ENCODE measurements around the gene HNRNPA0. TPM values are rescaled to one million over a fixed set of nuclear protein-coding genes. Genes with fewer than 3 reads are reported as not detected.

The HNRNPA0 gene
- total and polyA plus RNA-seq, 2 of the 8 experiments (the other 6 are each of a cell fraction or from before 2014, with no cell fraction given): 22.0 to 71.3 TPM

DNA sequence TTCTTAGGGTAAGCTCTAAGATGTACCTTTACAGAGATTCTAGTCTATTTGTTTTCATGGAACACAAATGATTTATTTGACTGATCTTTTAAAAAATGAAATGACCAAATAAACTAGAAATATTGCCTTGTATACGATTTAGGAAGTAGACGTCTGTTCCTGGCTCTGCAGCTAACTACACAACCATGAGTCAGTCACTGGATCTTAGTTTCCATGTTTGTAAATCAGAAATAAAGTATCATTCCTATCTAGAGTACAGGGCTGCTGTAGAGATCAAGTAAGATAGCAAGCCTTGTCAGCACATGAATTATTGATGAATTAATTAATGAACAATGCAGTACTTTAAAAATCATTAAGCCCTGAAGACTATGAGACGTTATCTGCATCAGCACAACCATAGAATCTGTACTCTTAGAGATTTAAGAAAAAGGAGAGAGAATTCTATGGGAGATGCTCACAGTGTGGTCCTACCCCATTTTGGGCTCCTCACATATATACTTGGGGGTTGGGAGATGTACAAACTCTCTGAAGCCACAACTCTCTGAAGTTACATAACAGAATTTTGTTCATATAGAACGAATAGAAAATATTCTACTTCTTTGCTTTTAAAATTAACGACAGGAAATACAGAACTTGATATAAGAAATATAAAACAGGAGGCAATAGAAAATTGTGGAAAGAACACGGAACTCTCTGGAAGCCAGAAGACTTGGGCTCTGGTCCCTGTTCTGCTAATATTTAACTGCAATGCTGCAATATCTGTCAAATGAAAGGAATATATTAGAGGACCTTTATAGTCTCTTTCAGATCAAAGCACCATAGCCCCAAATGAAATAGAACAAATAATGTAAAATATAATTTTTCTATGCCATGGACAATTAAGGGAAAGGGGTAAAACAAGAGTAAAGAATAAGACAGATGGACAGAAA, 48.4 kb upstream of the HNRNPA0 start:
- no peaks in the 10 kb centered on the region for H3K23me2 ChIP-seq (ENCODE audit: low read depth, low read length)
- H4K8ac ChIP-seq (ENCODE audit: extremely low read depth, insufficient read depth, low read length): no peak overlapping the region
- no peak overlapping the region for H2BK120ac ChIP-seq (replicated peaks; ENCODE audit: low read depth, low read length)
- no peak overlapping the region for H2BK12ac ChIP-seq (ENCODE audit: low read depth, low read length)
- H3K4me2 ChIP-seq (ENCODE audit: insufficient read depth in 1 of 2, low read depth in 2 of 2, low read length in 2 of 2): no peak overlapping the region
- no peak overlapping the region for H4K91ac ChIP-seq (replicated peaks; ENCODE audit: insufficient read length, low read length)
- H2BK5ac ChIP-seq (ENCODE audit: low read depth, low read length): no peak overlapping the region
- H3K4ac ChIP-seq (replicated peaks; ENCODE audit: insufficient read length, low read depth, low read length): no peak overlapping the region
- ChIA-PET POLR2A (ENCODE audit: partially characterized antibody) (no interaction called here), CTCF (ENCODE audit: partially characterized antibody) (interaction anchor here (1.5 to 3.8 kb wide), 4 partner anchors 14 to 78 kb away, joined by 3 to 25 read pairs (median 8); no protein-coding TSS in a partner anchor)
- 80% methylated on average over 6 of the region's 6 CpGs; no CpG with 5 or more reads in 1 of the 2 experiments for WGBS, 2 experiments (ENCODE audit: extremely low coverage in 1 of 2, insufficient coverage in 1 of 2, insufficient read length in 1 of 2, insufficient replicate concordance in 2 of 2, low coverage in 1 of 2, low lambda C conversion rate in 2 of 2, missing lambda C conversion rate in 1 of 2)
- TF ChIP-seq RNF2 (IDR thresholded peaks at IDR 0.05; ENCODE audit: borderline replicate concordance, low read depth, low read length, missing control alignments, poor library complexity, severe bottlenecking) (no peak), JUN (IDR thresholded peaks at IDR 0.05; ENCODE audit: low read depth, low read length) (no peak), EP300 (IDR thresholded peaks at IDR 0.05; ENCODE audit: borderline replicate concordance in 1 of 2, low read depth in 2 of 2, low read length in 2 of 2) (no peak), SIRT6 (IDR thresholded peaks at IDR 0.05; ENCODE audit: low read length) (no peak), SIN3A (conservative IDR thresholded peaks at IDR 0.05 in 1 of 2, IDR thresholded peaks at IDR 0.05 in 1 of 2; ENCODE audit: low read depth in 1 of 2, low read length in 2 of 2) (no peak), EGR1 (IDR thresholded peaks at IDR 0.05; ENCODE audit: borderline replicate concordance, low read depth, low read length) (no peak), CHD1 (IDR thresholded peaks at IDR 0.05; ENCODE audit: low read depth, low read length) (no peak), RXRA (IDR thresholded peaks at IDR 0.05; ENCODE audit: insufficient read depth, low read depth, low read length) (no peak), FOSL1 (IDR thresholded peaks at IDR 0.05; ENCODE audit: insufficient read depth, low read depth, low read length) (no peak), SP1 (IDR thresholded peaks at IDR 0.05; ENCODE audit: low read depth, low read length) (no peak), SP4 (IDR thresholded peaks at IDR 0.05; ENCODE audit: low read length) (no peak)
- H3K27ac ChIP-seq (ENCODE audit: low read depth, low read length): no peak overlapping the region
- H3K14ac ChIP-seq (ENCODE audit: insufficient read length): no peak overlapping the region
- H2AFZ ChIP-seq (ENCODE audit: low read length): no peak overlapping the region
- H3K4me3 ChIP-seq (ENCODE audit: extremely low read depth in 1 of 4, insufficient read depth in 2 of 4, low read depth in 3 of 4, low read length in 4 of 4): no peak overlapping the region
- no peak overlapping the region for H3K18ac ChIP-seq (ENCODE audit: extremely low read depth, low read length)
- DNase-seq (ENCODE audit: low read depth in 1 of 2, low spot score in 2 of 2): no peak
- no peaks in the 10 kb centered on the region for H4K20me1 ChIP-seq (replicated peaks in 1 of 2; ENCODE audit: control insufficient read depth in 1 of 2, insufficient read depth in 2 of 2, low read length in 2 of 2)
- no peak overlapping the region for H3K9ac ChIP-seq (replicated peaks in 1 of 4; ENCODE audit: extremely low read depth in 1 of 4, low read depth in 3 of 4, low read length in 3 of 4)
- H2AK5ac ChIP-seq (ENCODE audit: low read depth, low read length): no peak overlapping the region
- FAIRE-seq: no peak
- no peaks in the 10 kb centered on the region for H3K36me3 ChIP-seq (ENCODE audit: control insufficient read depth in 2 of 4, insufficient read depth in 4 of 4, low read length in 3 of 4)
- no peak overlapping the region for H3K56ac ChIP-seq (replicated peaks; ENCODE audit: insufficient read length, low read depth, low read length)
- no peak overlapping the region for H4K5ac ChIP-seq (ENCODE audit: insufficient read length, low read depth, low read length)
- no peaks in the 10 kb centered on the region for H3K4me1 ChIP-seq (replicated peaks in 1 of 4; ENCODE audit: control insufficient read depth in 3 of 4, insufficient read depth in 4 of 4, low read length in 3 of 4)
- H3K9me3 ChIP-seq (ENCODE audit: insufficient read depth in 2 of 2, low read depth in 1 of 2, low read length in 1 of 2): no peaks in the 10 kb centered on the region
- no peak overlapping the region for H2BK20ac ChIP-seq (ENCODE audit: low read length)
- no peaks in the 10 kb centered on the region for H3K27me3 ChIP-seq (replicated peaks in 1 of 4; ENCODE audit: control insufficient read depth in 3 of 4, extremely low read depth in 1 of 4, insufficient read depth in 3 of 4, low read length in 3 of 4)
- H3K23ac ChIP-seq (ENCODE audit: insufficient read length): no peak overlapping the region
- H3K79me1 ChIP-seq (ENCODE audit: low read depth, low read length): no peaks in the 10 kb centered on the region
- no peaks in the 10 kb centered on the region for H3K79me2 ChIP-seq (ENCODE audit: control insufficient read depth in 1 of 2, insufficient read depth in 2 of 2, low read length in 2 of 2)
- H2BK15ac ChIP-seq (ENCODE audit: low read length): no peak overlapping the region

Measured in H1 (cell line).